CD14-positive monocyte (primary cell): ENCODE measurements around the gene TTC33. TPM values are rescaled to one million over a fixed set of nuclear protein-coding genes. Genes with fewer than 3 reads are reported as not detected.

Experiments used
- DNase-seq, 3 donors: peaks; one replicate each; pipeline ENCODE4 v3.0.0-alpha.2; 2011 to 2022
- H2AFZ ChIP-seq: 2 replicates; pipeline ENCODE4 v1.6.0; 2012; ENCODE audit warnings: mild to moderate bottlenecking, low read depth, low read length, inconsistent platforms; ENCODE audit not compliant: insufficient read depth, poor library complexity, severe bottlenecking
- H3K27ac ChIP-seq, 2 donors: 1 replicate in 1 of 2; 2 replicates in 1 of 2; pipeline ENCODE4 v1.5.1; 2012 to 2013; ENCODE audit warnings: low read length in 2 of 2, control low read depth in 1 of 2, inconsistent platforms in 1 of 2, low read depth in 1 of 2, mild to moderate bottlenecking in 1 of 2
- H3K27me3 ChIP-seq, 2 donors: one replicate each; pipeline versions ENCODE4 v1.6.0 to v1.6.1; 2011 to 2013; ENCODE audit warnings: low read length in 2 of 2; ENCODE audit not compliant: control insufficient read depth in 2 of 2, insufficient read depth in 2 of 2
- H3K36me3 ChIP-seq, 2 donors: replicated peaks in 1 of 2; 1 replicate in 1 of 2; 2 replicates in 1 of 2; pipeline versions ENCODE4 v1.5.1 to v1.6.1; 2012 to 2013; ENCODE audit warnings: low read length in 2 of 2, control low read depth in 1 of 2, inconsistent platforms in 1 of 2, mild to moderate bottlenecking in 1 of 2; ENCODE audit not compliant: insufficient read depth in 2 of 2, control insufficient read depth in 1 of 2
- H3K4me1 ChIP-seq, 2 donors: 1 replicate in 1 of 2; 2 replicates in 1 of 2; pipeline versions ENCODE4 v1.5.1 to v1.6.1; 2012 to 2013; ENCODE audit warnings: low read length in 2 of 2, control low read depth in 1 of 2, inconsistent platforms in 1 of 2, mild to moderate bottlenecking in 1 of 2, moderate library complexity in 1 of 2; ENCODE audit not compliant: insufficient read depth in 2 of 2, control insufficient read depth in 1 of 2
- H3K4me2 ChIP-seq: replicated peaks from 2 replicates; pipeline ENCODE3; 2012; ENCODE audit warnings: low read length, moderate library complexity, mild to moderate bottlenecking; ENCODE audit not compliant: poor library complexity, severe bottlenecking; ENCODE audit errors: extremely low read depth
- H3K4me3 ChIP-seq, 3 experiments: fragments of 200-600 bp in 1 of 3; sonication (generic) in 1 of 3; replicated peaks in 1 of 3; 1 replicate in 2 of 3; 2 replicates in 1 of 3; pipeline ENCODE4 v1.5.1; 2011 to 2013; ENCODE audit warnings: low read length in 3 of 3, mild to moderate bottlenecking in 3 of 3, control low read depth in 2 of 3, low read depth in 2 of 3, inconsistent platforms in 1 of 3, moderate library complexity in 1 of 3
- H3K79me2 ChIP-seq: 2 replicates; pipeline ENCODE4 v1.6.0; 2012; ENCODE audit warnings: mild to moderate bottlenecking, control low read depth, inconsistent platforms, low read length, moderate library complexity; ENCODE audit not compliant: insufficient read depth
- H3K9ac ChIP-seq: 2 replicates; pipeline ENCODE4 v1.6.0; 2017; ENCODE audit warnings: low read length, mild to moderate bottlenecking; ENCODE audit not compliant: insufficient read depth, poor library complexity, severe bottlenecking
- H3K9me3 ChIP-seq, 2 donors: replicated peaks in 1 of 2; 1 replicate in 1 of 2; 2 replicates in 1 of 2; pipeline versions ENCODE4 v1.5.1 to v1.6.1; 2012 to 2013; ENCODE audit warnings: low read length in 2 of 2, control low read depth in 1 of 2; ENCODE audit not compliant: control insufficient read depth in 1 of 2, insufficient read depth in 1 of 2
- H4K20me1 ChIP-seq: 2 replicates; pipeline ENCODE4 v1.6.0; 2012; ENCODE audit warnings: mild to moderate bottlenecking, low read length, control low read depth, moderate library complexity; ENCODE audit not compliant: insufficient read depth
- H3K27ac Mint-ChIP-seq, 7 donors: one replicate each; pipeline ENCODE4 v1.8.0; 2020; ENCODE audit warnings: mild to moderate bottlenecking in 7 of 7, mixed read lengths in 7 of 7, moderate library complexity in 6 of 7, inconsistent platforms in 2 of 7
- H3K27me3 Mint-ChIP-seq, 3 donors: one replicate each; pipeline ENCODE4 v1.8.0; 2021 to 2022; ENCODE audit warnings: low read depth in 3 of 3, mild to moderate bottlenecking in 3 of 3, mixed read lengths in 3 of 3, moderate library complexity in 3 of 3, inconsistent platforms in 1 of 3
- H3K36me3 Mint-ChIP-seq, 2 donors: one replicate each; pipeline ENCODE4 v1.8.0; 2020; ENCODE audit warnings: mixed read lengths in 2 of 2, inconsistent platforms in 1 of 2, mild to moderate bottlenecking in 1 of 2
- H3K4me1 Mint-ChIP-seq: one replicate; pipeline ENCODE4 v1.8.0; 2020; ENCODE audit warnings: mild to moderate bottlenecking, mixed read lengths
- H3K4me3 Mint-ChIP-seq, 2 donors: one replicate each; pipeline ENCODE4 v1.8.0; 2020; ENCODE audit warnings: mild to moderate bottlenecking in 2 of 2, mixed read lengths in 2 of 2, moderate library complexity in 1 of 2
- H3K9me3 Mint-ChIP-seq, 7 donors: one replicate each; pipeline ENCODE4 v1.8.0; 2020 to 2022; ENCODE audit warnings: mixed read lengths in 7 of 7, mild to moderate bottlenecking in 6 of 7, moderate library complexity in 6 of 7, inconsistent platforms in 2 of 7
- WGBS: methylation state at CpG from one replicate; pipeline ENCODE4 v1.1.5; 2013; ENCODE audit warnings: missing lambda C conversion rate; ENCODE audit not compliant: insufficient coverage; 5-methylcytosine and 5-hydroxymethylcytosine counted together
- intact Hi-C, 2 donors: fragments of 100-400 bp; cut with micrococcal nuclease; formaldehyde crosslinking; loops; one replicate each; pipeline versions ENCODE4 v1.15.0 to v1.15.1; 2023
- polyA plus RNA-seq, 3 donors: library from polyadenylated mRNA; depleted of rRNA in 1 of 3; unstranded in 2 of 3; stranded (reverse) in 1 of 3; fragments of 300-500 nt in 2 of 3; fragments of >200 nt in 1 of 3; fragmentation: Illumina TruSeq in 2 of 3; gene quantifications; 1 replicate in 2 of 3; 2 replicates in 1 of 3; pipeline ENCODE4 v1.2.3, GENCODE V29; 2012 to 2021
- TF ChIP-seq, protein P1 (sequence below): fragments of 200-600 bp; IDR thresholded peaks from one replicate; pipeline ENCODE4 v1.8.0; 2022; ENCODE audit warnings: antibody characterized with exemption, mild to moderate bottlenecking

TTC33 gene
- polyA plus RNA-seq, 3 donors, result 1.5 to 11.7 (median 9.4) TPM

DNA sequence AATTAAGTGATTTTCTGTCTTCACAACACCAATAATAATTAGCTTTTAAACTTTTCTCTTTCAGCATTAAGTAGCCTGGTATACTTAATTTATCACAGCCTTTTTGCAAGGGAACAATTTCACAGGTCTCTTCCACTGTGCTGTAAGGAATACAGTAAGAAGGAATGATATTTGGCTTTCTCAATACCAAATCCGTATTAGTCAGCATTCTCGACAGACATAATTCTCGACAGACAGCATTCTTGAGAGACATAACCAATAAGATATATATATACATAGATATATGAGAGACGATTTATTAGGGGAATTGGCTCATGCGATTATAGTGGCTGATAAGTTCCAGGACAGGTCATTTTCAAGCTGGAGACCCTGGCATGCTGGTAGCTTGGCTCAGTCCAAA is 24.4 kb upstream of the TTC33 start:
- Histone ChIP-seq H3K9me3 (no peaks in the 10 kb centered on the region), H3K4me3 (no peak overlapping the region), H3K27ac (no peak overlapping the region), H3K27me3 (no peaks in the 10 kb centered on the region), H3K79me2 (peaks cover 80% of the 10 kb centered on the region), H2AFZ (no peak overlapping the region), H3K4me2 (no peak overlapping the region), H4K20me1 (peaks cover 90% of the 10 kb centered on the region), H3K4me1 (no peaks in the 10 kb centered on the region), H3K36me3 (peaks cover 17 to 21% of the 10 kb centered on the region in 2 donors), H3K9ac (no peak overlapping the region)
- intact Hi-C loops, result no loop called here
- Mint-ChIP-seq H3K36me3 (peaks cover 14 to 24% of the 10 kb centered on the region in 2 donors), H3K9me3 (no peaks in the 10 kb centered on the region), H3K4me3 (no peak overlapping the region), H3K27ac (no peak overlapping the region), H3K27me3 (peaks cover 0 to 2% (median 0%) of the 10 kb centered on the region in 3 donors), H3K4me1 (peaks cover 39% of the 10 kb centered on the region)
- DNase-seq, result no peak
- TF ChIP-seq, protein P1, sequence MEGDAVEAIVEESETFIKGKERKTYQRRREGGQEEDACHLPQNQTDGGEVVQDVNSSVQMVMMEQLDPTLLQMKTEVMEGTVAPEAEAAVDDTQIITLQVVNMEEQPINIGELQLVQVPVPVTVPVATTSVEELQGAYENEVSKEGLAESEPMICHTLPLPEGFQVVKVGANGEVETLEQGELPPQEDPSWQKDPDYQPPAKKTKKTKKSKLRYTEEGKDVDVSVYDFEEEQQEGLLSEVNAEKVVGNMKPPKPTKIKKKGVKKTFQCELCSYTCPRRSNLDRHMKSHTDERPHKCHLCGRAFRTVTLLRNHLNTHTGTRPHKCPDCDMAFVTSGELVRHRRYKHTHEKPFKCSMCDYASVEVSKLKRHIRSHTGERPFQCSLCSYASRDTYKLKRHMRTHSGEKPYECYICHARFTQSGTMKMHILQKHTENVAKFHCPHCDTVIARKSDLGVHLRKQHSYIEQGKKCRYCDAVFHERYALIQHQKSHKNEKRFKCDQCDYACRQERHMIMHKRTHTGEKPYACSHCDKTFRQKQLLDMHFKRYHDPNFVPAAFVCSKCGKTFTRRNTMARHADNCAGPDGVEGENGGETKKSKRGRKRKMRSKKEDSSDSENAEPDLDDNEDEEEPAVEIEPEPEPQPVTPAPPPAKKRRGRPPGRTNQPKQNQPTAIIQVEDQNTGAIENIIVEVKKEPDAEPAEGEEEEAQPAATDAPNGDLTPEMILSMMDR, result no peak
- 100% methylated on average over 1 of the region's 5 CpGs for WGBS

DNA sequence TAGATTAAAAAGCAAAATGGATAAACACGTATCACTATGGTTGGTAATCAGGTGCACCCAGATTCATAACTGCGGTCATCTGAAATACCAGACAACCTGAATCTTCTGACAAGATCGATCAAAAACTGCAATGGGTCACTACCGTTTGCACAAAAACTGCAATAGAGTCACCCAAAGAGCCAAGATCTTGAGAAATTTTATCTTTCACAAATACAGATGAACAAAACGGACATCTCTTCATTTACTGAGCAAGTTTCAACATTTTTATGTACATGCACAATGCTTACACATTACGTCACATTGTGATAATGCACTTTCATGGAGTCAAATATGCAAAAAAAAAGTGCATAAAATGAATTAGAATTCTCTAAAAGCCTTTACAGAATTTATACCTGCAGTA is 23.8 kb upstream of the TTC33 start:
- Mint-ChIP-seq H3K27me3 (peaks cover 0 to 2% (median 0%) of the 10 kb centered on the region in 3 donors), H3K27ac (no peak overlapping the region), H3K4me1 (peaks cover 39% of the 10 kb centered on the region), H3K4me3 (no peak overlapping the region), H3K36me3 (peaks cover 18 to 30% of the 10 kb centered on the region in 2 donors), H3K9me3 (no peaks in the 10 kb centered on the region)
- WGBS, result 87% methylated on average over 4 of the region's 6 CpGs
- no peak for DNase-seq
- Histone ChIP-seq H2AFZ (no peak overlapping the region), H4K20me1 (peaks cover 84% of the 10 kb centered on the region), H3K4me2 (no peak overlapping the region), H3K27me3 (no peaks in the 10 kb centered on the region), H3K4me3 (no peak overlapping the region), H3K4me1 (no peaks in the 10 kb centered on the region), H3K9ac (no peak overlapping the region), H3K36me3 (peaks cover 23 to 27% of the 10 kb centered on the region in 2 donors), H3K9me3 (no peaks in the 10 kb centered on the region), H3K27ac (no peak overlapping the region), H3K79me2 (peaks cover 74% of the 10 kb centered on the region)
- TF ChIP-seq, protein P1, result no peak
- intact Hi-C loops, result no loop called here
